Ishikawa (cell line): ENCODE data around the gene AGAP3.

Source experiments
- EGR1 ChIP-seq: IDR thresholded peaks from 2 replicates; pipeline ENCODE4 v1.6.1; 2012
- RAD21 ChIP-seq: IDR thresholded peaks from 2 replicates; pipeline ENCODE4 v1.6.1; 2012; ENCODE audit warnings: low read depth
- USF1 ChIP-seq: IDR thresholded peaks from 2 replicates; pipeline ENCODE4 v1.6.1; 2012
- ZBTB7A ChIP-seq: IDR thresholded peaks from 2 replicates; pipeline ENCODE4 v1.6.1; 2012; ENCODE audit warnings: low read depth

DNA sequence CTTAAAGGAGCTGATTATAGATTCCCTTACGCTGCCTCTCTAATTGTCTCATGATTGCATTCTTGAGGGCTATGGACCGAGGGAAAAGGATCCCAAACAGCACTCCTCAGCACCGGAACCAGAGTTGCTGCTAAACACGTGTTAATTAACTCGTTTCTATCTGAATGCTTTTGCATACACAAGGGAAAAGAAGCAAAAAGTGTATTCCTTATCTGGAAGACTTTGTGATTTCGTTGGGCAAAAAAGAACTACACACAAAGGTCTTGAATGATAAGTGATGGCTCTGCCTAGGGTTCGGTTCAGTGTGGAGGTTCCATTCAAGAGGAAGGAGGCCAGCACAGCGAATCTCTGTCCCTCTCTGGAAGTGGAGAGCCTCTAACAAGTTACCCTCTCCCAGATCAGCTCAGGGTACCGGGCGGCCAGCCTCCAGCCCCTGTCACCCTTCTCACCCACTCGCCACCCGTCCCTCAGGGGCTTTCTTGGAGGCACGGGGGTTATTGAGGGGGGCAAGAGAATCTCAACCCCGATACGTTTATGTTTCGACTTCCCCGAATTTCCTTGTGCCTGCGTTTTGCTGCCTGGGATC lies 27.4 kb upstream of the AGAP3 start:
- TF ChIP-seq USF1 (no peak), EGR1 (no peak), ZBTB7A (no peak), RAD21 (no peak)
